GM18517 (cell line): Measurements from ENCODE around the gene TMEM37.

Experiments
- ATAC-seq: cut with Tn5 transposase; IDR thresholded peaks from one replicate; pipeline ENCODE4 v1.9.1; 2021; ENCODE audit warnings: mild to moderate bottlenecking, moderate library complexity; ENCODE audit not compliant: unreplicated experiment

TMEM37 gene

GRCh38 chr2:119451336-119452050 lies 19.8 kb downstream of the TMEM37 start:
- no peak for ATAC-seq

GRCh38 chr2:119453972-119454593 lies 22.4 kb downstream of the TMEM37 start:
- ATAC-seq = no peak

- ATAC-seq = no peak
Observed at GRCh38 chr2:119455066-119455718, 23.5 kb downstream of the TMEM37 start.

GRCh38 chr2:119460076-119460475 lies 28.4 kb downstream of the TMEM37 start:
- ATAC-seq = no peak

- ATAC-seq = no peak
Observed at GRCh38 chr2:119461811-119462210, 30.2 kb downstream of the TMEM37 start.

GRCh38 chr2:119462574-119462973 lies 30.9 kb downstream of the TMEM37 start:
- no peak for ATAC-seq

GRCh38 chr2:119463136-119463535 lies 31.5 kb downstream of the TMEM37 start:
- ATAC-seq = no peak

- no peak for ATAC-seq
Observed at GRCh38 chr2:119463990-119464389, 32.3 kb downstream of the TMEM37 start.

- no peak for ATAC-seq
Observed at GRCh38 chr2:119464981-119465380, 33.3 kb downstream of the TMEM37 start.

- no peak for ATAC-seq
Observed at GRCh38 chr2:119465687-119466086, 34.0 kb downstream of the TMEM37 start.

- no peak for ATAC-seq
Observed at GRCh38 chr2:119466373-119466772, 34.7 kb downstream of the TMEM37 start.

GRCh38 chr2:119468154-119468955 lies 36.7 kb downstream of the TMEM37 start:
- no peak for ATAC-seq

GRCh38 chr2:119469131-119469530 lies 37.5 kb downstream of the TMEM37 start:
- no peak for ATAC-seq

- ATAC-seq = no peak
Observed at GRCh38 chr2:119469661-119470297, 38.1 kb downstream of the TMEM37 start.

GRCh38 chr2:119472749-119473148 lies 41.1 kb downstream of the TMEM37 start:
- ATAC-seq = no peak

- ATAC-seq = no peak
Observed at GRCh38 chr2:119473621-119474370, 42.1 kb downstream of the TMEM37 start.

- no peak for ATAC-seq
Observed at GRCh38 chr2:119474371-119475224, 42.9 kb downstream of the TMEM37 start.

- ATAC-seq = no peak
Observed at GRCh38 chr2:119475225-119475856, 43.7 kb downstream of the TMEM37 start.

GRCh38 chr2:119475857-119476244 lies 44.2 kb downstream of the TMEM37 start:
- ATAC-seq = no peak
